Left lung (tissue), 10 donors: Measurements from ENCODE around the gene MAG. TPM values are rescaled to one million over a fixed set of nuclear protein-coding genes. Genes with fewer than 3 reads are reported as not detected.

Source experiments
- ATAC-seq: fragments of 200-7000 bp; cut with Tn5 transposase; one replicate; pipeline ENCODE4 v1.9.1; 2020; ENCODE audit warnings: moderate library complexity
- DNase-seq, 4 donors: peaks; one replicate each; pipeline ENCODE4 v3.0.0-alpha.2; 2013 to 2020
- H3K27ac ChIP-seq, 2 donors: fragments of 200-600 bp; sonication (generic) in 1 of 2; one replicate each; pipeline versions ENCODE4 v1.5.0 to v1.8.0; 2020 to 2021
- H3K27me3 ChIP-seq, 2 donors: fragments of 200-600 bp; sonication (generic) in 1 of 2; one replicate each; pipeline versions ENCODE4 v1.5.0 to v1.8.0; 2020 to 2021
- H3K36me3 ChIP-seq, 2 donors: fragments of 200-600 bp; sonication (generic) in 1 of 2; one replicate each; pipeline versions ENCODE4 v1.5.0 to v1.8.0; 2020 to 2021
- H3K4me1 ChIP-seq, 2 donors: fragments of 200-600 bp; one replicate each; pipeline ENCODE4 v1.8.0; 2021
- H3K4me3 ChIP-seq, 2 donors: fragments of 200-600 bp; sonication (generic) in 1 of 2; one replicate each; pipeline versions ENCODE4 v1.5.0 to v1.8.0; 2020 to 2021; ENCODE audit warnings: mild to moderate bottlenecking in 1 of 2
- H3K9me3 ChIP-seq, 2 donors: fragments of 200-600 bp; sonication (generic) in 1 of 2; one replicate each; pipeline versions ENCODE4 v1.5.0 to v1.8.0; 2020 to 2021
- CTCF ChIP-seq, 2 donors: fragments of 200-600 bp; sonication (generic) in 1 of 2; IDR thresholded peaks; one replicate each; pipeline versions ENCODE4 v1.5.0 to v1.8.0; 2021; ENCODE audit warnings: antibody characterized with exemption in 2 of 2
- intact Hi-C, 2 donors: fragments of 100-400 bp; cut with DNase I; formaldehyde crosslinking; loops; one replicate each; pipeline versions ENCODE4 v1.11.2 to v1.14.2; 2022
- polyA plus RNA-seq, 6 donors: library from polyadenylated mRNA; unstranded; fragments of 120-200 nt; gene quantifications; one replicate each; pipeline ENCODE4 v1.2.1, GENCODE V29; 2013; ENCODE audit not compliant: insufficient read length in 6 of 6
- total RNA-seq, 2 donors: library from RNA; stranded (reverse); fragmentation: NEBNext Ultra II Directional; extraction: Animal tissue kit (Norgen Biotek cat#: 25700); gene quantifications; one replicate each; pipeline ENCODE4 v1.2.1, GENCODE V29; 2021
- donor health status: DM: no; HTN: yes; CAD: no.
- donor health status: DM: no; HTN: no; CAD: no.

MAG gene
- total and polyA plus RNA-seq, 8 donors: 1.3 to 14.4 (median 6.2) TPM; not detected in 2

GRCh38 chr19:35346193-35347052, 54.5 kb downstream of the MAG start:
- DNase-seq: peak in 2 of 4 donors; percentile 60 to 86
- intact Hi-C loops: no loop called here

GRCh38 chr19:35347171-35347929, 55.4 kb downstream of the MAG start, which contains the start of gene FFAR1:
Gene FFAR1, plus strand, starts transcription at chr19:35347902. Its CDS starts 3,650 bp downstream, at chr19:35351552.
- Histone ChIP-seq H3K27me3 (peaks cover 0 to 36% of the 10 kb centered on the region in 2 donors), H3K36me3 (no peaks in the 10 kb centered on the region), H3K27ac (peak within 1 kb of the TSS in 1 of 2 donors; percentile 91), H3K4me3 (no peak within 1 kb of the TSS), H3K9me3 (no peaks in the 10 kb centered on the region), H3K4me1 (peaks cover 0 to 42% of the 10 kb centered on the region in 2 donors)
- DNase-seq: no peak
- intact Hi-C loops: no loop called here
- TF ChIP-seq CTCF (IDR thresholded peaks at IDR 0.05): no peak
- ATAC-seq: peak; percentile 35

More at GRCh38 chr19:35346193-35347052, 54.5 kb downstream of the MAG start:
- H3K27ac ChIP-seq: peak overlapping the region in 1 of 2 donors; percentile 91
- peak; percentile 31 for ATAC-seq
- peaks cover 0 to 26% of the 10 kb centered on the region in 2 donors for H3K27me3 ChIP-seq
- H3K36me3 ChIP-seq: no peaks in the 10 kb centered on the region
- no peak for TF ChIP-seq CTCF (IDR thresholded peaks at IDR 0.05)
- H3K4me1 ChIP-seq: peaks cover 0 to 40% of the 10 kb centered on the region in 2 donors
- H3K4me3 ChIP-seq: no peak overlapping the region
- H3K9me3 ChIP-seq: no peaks in the 10 kb centered on the region

- intact Hi-C loops: no loop called here
- H3K4me3 ChIP-seq: no peak overlapping the region
- TF ChIP-seq CTCF (IDR thresholded peaks at IDR 0.05): no peak
- peak overlapping the region in 1 of 2 donors; percentile 91 for H3K27ac ChIP-seq
- no peaks in the 10 kb centered on the region for H3K36me3 ChIP-seq
- no peaks in the 10 kb centered on the region for H3K9me3 ChIP-seq
- peaks cover 0 to 48% of the 10 kb centered on the region in 2 donors for H3K4me1 ChIP-seq
- ATAC-seq (no peak), DNase-seq (peak in 1 of 4 donors; percentile 6)
- H3K27me3 ChIP-seq: peaks cover 0 to 36% of the 10 kb centered on the region in 2 donors
These were observed 56.0 kb downstream of the MAG start for GRCh38 chr19:35347930-35348298.

GRCh38 chr19:35348911-35349611, 57.1 kb downstream of the MAG start:
- H3K36me3 ChIP-seq: no peaks in the 10 kb centered on the region
- ATAC-seq: no peak
- no peak overlapping the region for H3K4me3 ChIP-seq
- TF ChIP-seq CTCF (IDR thresholded peaks at IDR 0.05): no peak
- H3K27me3 ChIP-seq: peaks cover 0 to 36% of the 10 kb centered on the region in 2 donors
- H3K27ac ChIP-seq: no peak overlapping the region
- no peaks in the 10 kb centered on the region for H3K9me3 ChIP-seq
- DNase-seq: peak in 1 of 4 donors; percentile 47
- intact Hi-C loops: no loop called here
- H3K4me1 ChIP-seq: peaks cover 0 to 59% of the 10 kb centered on the region in 2 donors
